H9 (cell line): ENCODE measurements around the gene ACOT7. TPM values are rescaled to one million over a fixed set of nuclear protein-coding genes. Genes with fewer than 3 reads are reported as not detected.

Experiments
- DNase-seq: peaks from one replicate; pipeline ENCODE4 v3.0.0-alpha.2; 2017
- H2AFZ ChIP-seq: one replicate; pipeline ENCODE4 v1.6.1; 2013; ENCODE audit warnings: mild to moderate bottlenecking, low read length, control low read depth, moderate library complexity
- H2AK5ac ChIP-seq: 2 replicates; pipeline ENCODE4 v1.6.1; 2013; ENCODE audit warnings: low read length, control low read depth, mixed read lengths; ENCODE audit not compliant: insufficient read length
- H2BK120ac ChIP-seq: one replicate; pipeline ENCODE4 v1.6.1; 2013; ENCODE audit warnings: low read depth, mild to moderate bottlenecking, low read length, control low read depth, inconsistent platforms; ENCODE audit not compliant: poor library complexity, severe bottlenecking
- H2BK12ac ChIP-seq: 2 replicates; pipeline ENCODE4 v1.6.1; 2013; ENCODE audit warnings: low read length, control low read depth, mixed read lengths, low read depth; ENCODE audit not compliant: insufficient read length
- H2BK15ac ChIP-seq: 2 replicates; pipeline ENCODE4 v1.6.1; 2013; ENCODE audit warnings: low read depth, low read length, control low read depth
- H2BK20ac ChIP-seq: one replicate; pipeline ENCODE4 v1.6.1; 2013; ENCODE audit warnings: low read depth, mild to moderate bottlenecking, low read length, control low read depth, inconsistent platforms; ENCODE audit not compliant: poor library complexity, severe bottlenecking
- H2BK5ac ChIP-seq: 2 replicates; pipeline ENCODE4 v1.6.1; 2013; ENCODE audit warnings: low read length, control low read depth, mixed read lengths; ENCODE audit not compliant: insufficient read length
- H3K14ac ChIP-seq: 2 replicates; pipeline ENCODE4 v1.6.1; 2013; ENCODE audit warnings: low read length, control low read depth; ENCODE audit not compliant: insufficient read depth
- H3K18ac ChIP-seq: 2 replicates; pipeline ENCODE4 v1.6.1; 2013; ENCODE audit warnings: low read depth, mild to moderate bottlenecking, mixed read lengths, low read length, control low read depth; ENCODE audit not compliant: insufficient read length
- H3K23ac ChIP-seq: 2 replicates; pipeline ENCODE4 v1.6.1; 2013; ENCODE audit warnings: low read length, control low read depth, mixed read lengths, low read depth; ENCODE audit not compliant: insufficient read length
- H3K23me2 ChIP-seq: 2 replicates; pipeline ENCODE4 v1.6.1; 2013; ENCODE audit warnings: low read depth, mild to moderate bottlenecking, mixed read lengths, low read length, control low read depth; ENCODE audit not compliant: insufficient read length, poor library complexity, severe bottlenecking
- H3K27ac ChIP-seq: 2 replicates; pipeline ENCODE4 v1.5.1; 2013; ENCODE audit warnings: low read length, control low read depth, mixed read lengths, low read depth; ENCODE audit not compliant: insufficient read length
- H3K27me3 ChIP-seq: 2 replicates; pipeline ENCODE4 v1.6.1; 2013; ENCODE audit warnings: low read length, control low read depth, inconsistent platforms; ENCODE audit not compliant: insufficient read depth
- H3K4ac ChIP-seq: 2 replicates; pipeline ENCODE4 v1.6.1; 2013; ENCODE audit warnings: low read depth, mild to moderate bottlenecking, control low read depth, inconsistent platforms, low read length, moderate library complexity
- H3K4me1 ChIP-seq: 2 replicates; pipeline ENCODE4 v1.6.1; 2013; ENCODE audit warnings: low read length, control low read depth, inconsistent platforms; ENCODE audit not compliant: insufficient read depth
- H3K4me2 ChIP-seq: 2 replicates; pipeline ENCODE4 v1.6.1; 2013; ENCODE audit warnings: low read length, control low read depth, mixed read lengths; ENCODE audit not compliant: insufficient read length, insufficient read depth
- H3K56ac ChIP-seq: 2 replicates; pipeline ENCODE4 v1.6.1; 2013; ENCODE audit warnings: low read depth, mild to moderate bottlenecking, mixed read lengths, low read length, control low read depth; ENCODE audit not compliant: insufficient read length
- H3K79me1 ChIP-seq: 2 replicates; pipeline ENCODE4 v1.6.1; 2013; ENCODE audit warnings: low read depth, mild to moderate bottlenecking, moderate library complexity, low read length, control low read depth, inconsistent platforms; ENCODE audit not compliant: insufficient read depth, poor library complexity, severe bottlenecking
- H3K79me2 ChIP-seq: 2 replicates; pipeline ENCODE4 v1.6.1; 2013; ENCODE audit warnings: low read length, control low read depth, inconsistent platforms; ENCODE audit not compliant: insufficient read depth
- H3K9ac ChIP-seq: 2 replicates; pipeline ENCODE4 v1.6.1; 2013; ENCODE audit warnings: low read length, control low read depth, mixed read lengths; ENCODE audit not compliant: insufficient read length; ENCODE audit errors: extremely low read depth
- H3K9me3 ChIP-seq: one replicate; pipeline ENCODE4 v1.6.1; 2013; ENCODE audit warnings: low read depth, low read length, inconsistent platforms; ENCODE audit not compliant: control insufficient read depth
- H3T11ph ChIP-seq: one replicate; pipeline ENCODE4 v1.6.1; 2013; ENCODE audit warnings: mild to moderate bottlenecking, low read length, control low read depth, inconsistent platforms
- H4K20me1 ChIP-seq: one replicate; pipeline ENCODE4 v1.6.1; 2013; ENCODE audit not compliant: control insufficient read depth, insufficient read length, insufficient read depth
- H4K5ac ChIP-seq: 2 replicates; pipeline ENCODE4 v1.6.1; 2013; ENCODE audit warnings: low read depth, mild to moderate bottlenecking, mixed read lengths, low read length, control low read depth; ENCODE audit not compliant: insufficient read length
- H4K8ac ChIP-seq: replicated peaks from 2 replicates; pipeline ENCODE4 v1.6.1; 2013; ENCODE audit warnings: low read length, control low read depth, mixed read lengths, low read depth; ENCODE audit not compliant: insufficient read length
- H4K91ac ChIP-seq: 2 replicates; pipeline ENCODE4 v1.6.1; 2013; ENCODE audit warnings: low read depth, mild to moderate bottlenecking, moderate library complexity, mixed read lengths, low read length, control low read depth; ENCODE audit not compliant: insufficient read length
- H3K27ac Mint-ChIP-seq, 3 experiments: 2 replicates in 2 of 3; 3 replicates in 1 of 3; pipeline ENCODE4 v1.8.0; 2020 to 2021; ENCODE audit warnings: mixed read lengths in 3 of 3, mild to moderate bottlenecking in 1 of 3, moderate library complexity in 1 of 3
- H3K27me3 Mint-ChIP-seq: 2 replicates; pipeline ENCODE4 v1.8.0; 2021; ENCODE audit warnings: low read depth, mild to moderate bottlenecking, moderate library complexity, mixed read lengths
- H3K36me3 Mint-ChIP-seq, 3 experiments: 2 replicates in 2 of 3; 3 replicates in 1 of 3; pipeline ENCODE4 v1.8.0; 2020 to 2021; ENCODE audit warnings: low read depth in 3 of 3, mixed read lengths in 3 of 3; ENCODE audit not compliant: insufficient read depth in 1 of 3
- H3K4me1 Mint-ChIP-seq, 2 experiments: 2 replicates each; pipeline ENCODE4 v1.8.0; 2020; ENCODE audit warnings: mixed read lengths in 2 of 2
- H3K4me3 Mint-ChIP-seq, 2 experiments: 2 replicates in 1 of 2; 3 replicates in 1 of 2; pipeline ENCODE4 v1.8.0; 2020 to 2021; ENCODE audit warnings: mild to moderate bottlenecking in 2 of 2, mixed read lengths in 2 of 2, moderate library complexity in 1 of 2
- H3K9me3 Mint-ChIP-seq, 2 experiments: 2 replicates in 1 of 2; 3 replicates in 1 of 2; pipeline ENCODE4 v1.8.0; 2020; ENCODE audit warnings: mild to moderate bottlenecking in 2 of 2, mixed read lengths in 2 of 2, moderate library complexity in 1 of 2
- CTCF ChIP-seq: fragments of 200-600 bp; sonication (generic); conservative IDR thresholded peaks from 3 replicates; pipeline ENCODE4 v1.8.0; 2021; ENCODE audit warnings: antibody characterized with exemption, mild to moderate bottlenecking
- WGBS: extraction: QIAGEN DNeasy Blood & Tissue Kit; methylation state at CpG from one replicate; pipeline ENCODE4 v1.1.7; 2013; ENCODE audit warnings: missing lambda C conversion rate, low lambda C conversion rate, mixed read lengths; ENCODE audit not compliant: insufficient read length; ENCODE audit errors: extremely low coverage; 5-methylcytosine and 5-hydroxymethylcytosine counted together
- total RNA-seq: library from RNA; stranded (reverse); gene quantifications from 2 replicates; pipeline ENCODE4 v1.2.1, GENCODE V29; 2021

Gene ACOT7
- total RNA-seq, 1 experiment from 2014 or later: 87.4 TPM

DNA sequence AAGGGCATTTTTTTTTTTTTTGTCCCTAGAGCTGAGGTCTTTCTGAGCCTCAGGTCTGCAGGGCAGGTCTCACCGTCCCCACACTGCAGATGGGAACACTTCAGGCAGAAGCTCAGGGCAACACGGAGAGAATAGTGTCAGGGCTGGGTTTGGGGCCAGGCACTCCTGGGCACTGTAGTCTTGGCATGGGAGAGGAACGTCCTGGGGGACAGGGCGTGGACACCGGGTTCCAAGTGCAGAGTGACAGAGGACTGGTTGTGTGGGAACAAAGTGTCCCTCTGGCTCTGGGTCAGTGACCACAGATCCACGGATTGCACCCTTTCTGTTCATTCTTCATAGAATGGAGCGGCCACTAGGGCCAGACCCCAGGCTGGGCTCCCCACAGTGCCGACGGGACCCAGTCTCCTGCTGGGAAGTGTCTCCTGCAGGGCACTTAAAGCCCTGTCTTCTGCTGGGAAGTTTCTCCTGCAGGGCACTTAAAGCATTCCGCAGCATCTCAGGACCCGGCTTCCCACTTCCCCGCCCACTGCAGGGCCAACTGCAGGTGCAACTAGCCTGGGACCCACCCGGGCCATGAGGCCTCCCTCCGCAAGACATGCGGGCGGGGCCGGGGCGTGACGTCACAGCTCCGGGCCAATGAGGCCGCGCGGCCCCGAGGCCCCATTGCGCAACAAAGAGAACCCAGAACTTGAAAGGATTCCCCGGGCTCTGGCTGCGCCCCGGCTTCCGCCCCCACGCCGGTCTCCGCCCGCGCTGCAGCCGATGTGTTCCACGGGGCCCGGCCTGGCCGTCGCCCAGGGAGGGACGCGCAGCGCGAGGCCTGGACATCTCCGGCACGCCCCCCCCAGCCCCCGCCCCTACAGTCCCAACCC lies 133.8 kb downstream of the ACOT7 start:
- Histone ChIP-seq H2AK5ac (no peak overlapping the region), H3K27me3 (peaks cover 7% of the 10 kb centered on the region; the same call in 1 of the 2 replicates), H3K4ac (no peak overlapping the region), H2AFZ (no peak overlapping the region), H2BK12ac (no peak overlapping the region), H3K9me3 (no peaks in the 10 kb centered on the region), H3K56ac (no peak overlapping the region), H3K79me1 (no peaks in the 10 kb centered on the region), H2BK5ac (no peak overlapping the region), H4K5ac (no peak overlapping the region), H3K18ac (no peak overlapping the region), H3K4me2 (peak overlapping the region; percentile 31), H3K79me2 (no peaks in the 10 kb centered on the region), H3K23ac (no peak overlapping the region), H3K9ac (no peak overlapping the region), H3T11ph (no peak overlapping the region), H4K20me1 (no peaks in the 10 kb centered on the region), H3K14ac (no peak overlapping the region), H3K4me1 (no peaks in the 10 kb centered on the region), H3K27ac (no peak overlapping the region), H4K91ac (no peak overlapping the region), H2BK15ac (no peak overlapping the region), H2BK120ac (no peak overlapping the region), H2BK20ac (no peak overlapping the region), H4K8ac (no peak overlapping the region), H3K23me2 (peaks cover 4% of the 10 kb centered on the region)
- DNase-seq: peak; percentile 87
- H3K27ac Mint-ChIP-seq: no peak overlapping the region
- H3K4me3 Mint-ChIP-seq: peak overlapping the region; percentile 48 to 76
- no peaks in the 10 kb centered on the region for H3K9me3 Mint-ChIP-seq
- H3K27me3 Mint-ChIP-seq: peaks cover 44% of the 10 kb centered on the region
- no CpG with 5 or more reads among the region's 46 CpGs for WGBS
- peaks cover 4 to 11% of the 10 kb centered on the region in 2 experiments; a peak in 3 of 4 replicates for H3K4me1 Mint-ChIP-seq
- H3K36me3 Mint-ChIP-seq: peaks cover 0 to 4% (median 0%) of the 10 kb centered on the region in 3 experiments; a peak in 3 of 7 replicates
- TF ChIP-seq CTCF: 0 out of 3 replicates have a peak, but pooled peaks have one; percentile 10
